GM18870 (cell line): ENCODE results near the gene AIRE.
"Not testable (repeated sequence)": the region's sequence is repeated elsewhere in the genome, so short reads cannot be mapped to it uniquely, and the experiment has no call there.

Experiments used
- ATAC-seq: cut with Tn5 transposase; IDR thresholded peaks from one replicate; pipeline ENCODE4 v1.9.1; 2021; ENCODE audit warnings: moderate library complexity; ENCODE audit not compliant: unreplicated experiment

The AIRE gene

DNA sequence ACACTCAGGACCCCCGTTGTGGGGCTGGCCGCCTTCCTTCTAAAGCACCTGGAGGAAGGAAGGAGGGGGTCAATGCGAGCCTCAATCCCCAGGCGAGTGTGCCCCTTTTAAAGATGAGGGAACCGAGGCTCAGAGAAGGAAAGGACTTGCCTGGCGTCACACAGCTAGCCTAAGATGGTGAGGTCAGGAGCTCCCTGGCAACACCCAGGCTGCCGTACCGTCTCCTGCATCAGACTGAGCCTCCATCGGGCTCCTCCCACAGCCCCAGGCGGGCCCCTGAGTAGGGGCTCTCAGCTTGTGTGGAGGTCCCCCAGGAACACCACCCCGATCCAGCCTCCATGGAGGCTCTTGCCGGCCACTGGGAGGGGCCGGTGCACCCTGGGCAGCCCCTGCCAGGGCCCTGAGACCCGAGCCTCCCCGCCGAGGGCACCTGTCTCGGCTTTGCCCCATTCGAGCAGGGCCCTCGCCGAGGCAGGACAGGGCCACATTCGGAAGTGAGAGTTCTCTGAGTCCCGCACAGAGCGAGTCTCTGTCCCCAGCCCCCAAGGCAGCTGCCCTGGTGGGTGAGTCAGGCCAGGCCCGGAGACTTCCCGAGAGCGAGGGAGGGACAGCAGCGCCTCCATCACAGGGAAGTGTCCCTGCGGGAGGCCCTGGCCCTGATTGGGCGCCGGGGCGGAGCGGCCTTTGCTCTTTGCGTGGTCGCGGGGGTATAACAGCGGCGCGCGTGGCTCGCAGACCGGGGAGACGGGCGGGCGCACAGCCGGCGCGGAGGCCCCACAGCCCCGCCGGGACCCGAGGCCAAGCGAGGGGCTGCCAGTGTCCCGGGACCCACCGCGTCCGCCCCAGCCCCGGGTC lies at the start of gene AIRE:
AIRE (plus strand) TSS at position 739 of the 855 bp plus-strand sequence. CDS start 131 bp downstream, outside the sequence.
- ATAC-seq, result no peak

- not testable (repeated sequence) for ATAC-seq
These were observed 45.3 kb upstream of the AIRE start for GRCh38 chr21:44240353-44240752.

DNA sequence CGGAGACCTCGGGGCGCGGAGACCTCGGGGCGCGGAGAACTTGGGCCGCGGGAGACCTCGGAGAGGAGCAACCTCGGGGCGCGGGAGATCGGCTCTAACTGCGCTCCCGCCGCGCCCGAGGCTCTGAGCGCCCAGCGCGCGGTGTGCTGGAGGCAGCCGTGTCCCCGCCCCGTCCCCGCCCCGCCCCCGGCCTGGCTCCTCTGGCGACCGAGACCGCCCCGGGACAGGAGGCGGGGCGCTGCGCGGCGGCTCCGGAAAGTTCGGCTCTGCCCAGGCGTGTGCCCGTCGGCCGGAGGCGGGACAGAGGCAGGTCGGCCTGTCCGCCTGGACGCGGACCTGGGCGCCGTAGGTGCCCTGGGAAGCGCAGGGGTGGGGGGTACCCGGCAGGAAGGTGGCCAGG lies 44.8 kb upstream of the AIRE start, which contains the start of gene ICOSLG:
ICOSLG (minus strand) TSS at position 102 of the 400 bp plus-strand sequence. CDS start 126 bp downstream, outside the sequence.
- not testable (repeated sequence) for ATAC-seq

DNA sequence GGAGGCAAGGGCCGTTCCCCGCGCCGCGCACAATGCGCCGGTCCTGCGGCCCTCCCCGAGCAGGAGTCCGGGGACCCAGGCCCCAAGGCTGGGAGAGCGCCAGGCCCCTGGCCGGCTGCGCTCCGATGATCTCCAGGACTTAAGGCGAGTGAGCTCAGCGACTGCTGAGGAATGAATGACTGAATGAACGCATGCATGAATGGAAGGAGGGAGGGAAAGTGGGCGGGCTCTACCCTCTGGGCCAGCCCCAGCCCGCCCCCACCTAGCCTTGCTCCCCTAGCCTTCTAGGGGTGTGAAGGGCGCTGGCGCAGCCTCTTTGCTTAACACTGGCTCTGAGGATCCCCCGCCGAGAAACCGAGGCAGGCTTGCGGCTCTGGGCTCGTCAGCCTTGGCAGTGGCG lies 44.4 kb upstream of the AIRE start:
- ATAC-seq, result not testable (repeated sequence)

DNA sequence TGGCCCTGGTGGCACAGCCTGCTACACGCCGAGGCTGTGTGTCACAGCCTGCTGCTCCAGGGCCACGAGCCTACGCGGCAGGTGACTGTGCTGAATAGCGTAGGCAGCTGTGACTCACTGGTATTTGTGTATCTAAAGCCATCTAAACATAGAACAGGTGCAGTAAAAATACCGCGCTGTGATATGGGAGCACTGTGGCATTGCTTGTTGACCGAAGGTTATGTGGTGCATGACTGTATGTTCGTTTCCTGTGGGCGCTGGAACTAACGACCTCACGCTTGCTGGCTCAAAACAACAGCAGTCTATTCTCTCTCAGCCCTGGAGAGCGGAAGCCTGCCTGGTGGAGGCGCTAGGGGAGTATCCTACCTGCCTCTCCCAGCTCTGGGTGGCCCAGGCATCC lies 41.7 kb upstream of the AIRE start:
- ATAC-seq, result peak; percentile 60

DNA sequence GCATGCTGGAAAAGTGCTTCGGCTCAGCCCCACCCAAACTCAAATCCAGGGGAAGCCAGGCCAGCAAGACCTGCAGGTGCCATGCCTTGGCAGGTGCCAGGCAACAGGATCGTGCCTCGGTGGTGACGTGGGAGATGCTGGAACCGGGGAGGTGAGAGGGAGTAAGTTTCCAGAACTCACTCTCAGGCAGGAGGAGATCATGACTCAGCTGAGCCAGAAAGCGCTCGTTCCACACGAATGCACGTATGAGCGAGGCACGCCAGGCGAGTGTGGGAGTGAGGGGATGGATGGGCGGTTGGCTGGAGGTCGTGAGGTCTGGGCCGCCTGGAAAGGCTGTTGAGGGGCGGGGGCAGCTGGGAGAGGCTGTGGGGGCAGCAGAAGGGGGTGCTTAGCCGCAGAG lies 37.8 kb upstream of the AIRE start:
- ATAC-seq, result not testable (repeated sequence)

DNA sequence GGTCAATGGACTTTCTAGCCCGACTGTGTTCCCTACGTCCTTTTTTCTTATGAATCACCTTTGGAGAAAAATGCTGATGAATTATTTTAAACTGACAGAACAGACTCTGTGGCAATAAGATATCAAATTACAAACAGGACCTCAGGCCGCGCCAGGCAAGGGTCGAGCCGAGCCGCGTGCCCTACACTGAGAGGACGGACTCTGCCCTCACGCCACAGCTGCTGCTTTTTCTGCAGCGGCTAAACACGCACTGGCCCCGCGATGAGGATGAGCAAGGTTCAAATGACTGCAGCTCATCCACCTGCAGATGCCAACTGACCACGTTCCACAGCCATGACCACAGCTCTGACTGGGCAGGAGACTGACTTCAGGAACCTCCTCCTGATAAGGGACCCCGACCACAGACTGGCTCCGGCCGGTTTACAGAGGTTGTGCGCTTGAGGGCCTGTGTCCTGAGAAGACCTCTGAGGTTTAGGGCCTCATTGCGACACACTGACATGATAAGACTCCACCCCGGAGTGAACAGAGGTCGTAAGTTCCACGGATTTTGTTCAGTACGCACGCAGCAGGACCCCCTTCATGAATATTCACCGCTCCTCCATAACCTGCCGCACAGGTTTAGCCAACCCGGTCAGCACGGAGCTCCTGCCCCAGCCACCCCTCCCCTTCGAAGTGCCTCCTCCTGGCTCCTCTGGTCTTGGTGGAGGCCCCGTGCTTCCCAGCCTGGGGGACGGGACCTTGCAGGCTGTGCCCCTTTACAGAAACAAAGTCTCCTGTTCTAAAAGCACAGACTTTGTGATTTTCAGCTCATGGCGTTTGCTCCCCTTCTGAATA lies 36.3 kb upstream of the AIRE start:
- not testable (repeated sequence) for ATAC-seq

DNA sequence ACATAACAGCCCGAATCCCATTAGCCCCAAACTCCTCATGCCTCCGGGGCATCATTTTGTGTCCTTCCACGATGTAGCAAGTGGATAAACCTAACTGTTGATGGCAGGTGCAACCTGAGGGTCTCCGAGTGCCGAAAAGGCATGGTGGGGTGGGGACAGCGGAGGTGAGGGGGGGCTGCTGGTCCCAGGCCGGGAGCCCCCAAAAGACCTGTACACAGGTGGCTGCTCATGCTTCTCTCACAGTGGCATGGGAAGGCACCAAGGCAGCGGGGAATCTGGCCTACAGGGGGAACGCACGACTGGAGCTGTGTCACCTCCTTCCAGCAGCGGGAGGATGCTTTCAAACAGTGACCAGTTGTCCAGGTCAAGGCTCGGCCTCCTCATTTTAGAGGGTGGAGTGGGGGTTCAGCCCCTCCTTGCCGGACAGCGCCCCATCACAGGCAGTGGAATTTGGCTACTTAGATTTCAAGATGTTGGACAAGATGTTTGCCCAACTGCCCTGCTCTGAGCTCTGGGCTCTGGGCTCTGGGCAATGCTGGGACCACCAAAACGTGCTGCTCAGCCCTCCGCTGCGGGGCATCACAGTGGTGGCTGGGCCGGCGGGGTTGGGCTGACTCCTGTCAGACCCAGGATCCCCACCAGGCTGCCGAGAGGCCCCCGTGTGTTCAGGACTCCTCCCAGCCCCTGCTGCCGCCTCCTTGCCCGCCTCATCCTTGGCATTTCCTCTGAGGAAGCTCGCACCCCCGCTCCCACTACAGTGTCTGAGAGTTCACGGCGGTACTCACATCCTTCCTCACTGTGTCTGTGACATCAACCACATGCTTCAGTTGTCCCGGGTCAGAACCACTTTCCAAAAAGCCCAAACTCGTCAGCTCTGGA lies 31.6 kb upstream of the AIRE start:
- no peak for ATAC-seq

- ATAC-seq, result no peak
These were observed 30.1 kb upstream of the AIRE start for GRCh38 chr21:44255511-44255981.

GRCh38 chr21:44258056-44258725 lies 27.5 kb upstream of the AIRE start:
- no peak for ATAC-seq

DNA sequence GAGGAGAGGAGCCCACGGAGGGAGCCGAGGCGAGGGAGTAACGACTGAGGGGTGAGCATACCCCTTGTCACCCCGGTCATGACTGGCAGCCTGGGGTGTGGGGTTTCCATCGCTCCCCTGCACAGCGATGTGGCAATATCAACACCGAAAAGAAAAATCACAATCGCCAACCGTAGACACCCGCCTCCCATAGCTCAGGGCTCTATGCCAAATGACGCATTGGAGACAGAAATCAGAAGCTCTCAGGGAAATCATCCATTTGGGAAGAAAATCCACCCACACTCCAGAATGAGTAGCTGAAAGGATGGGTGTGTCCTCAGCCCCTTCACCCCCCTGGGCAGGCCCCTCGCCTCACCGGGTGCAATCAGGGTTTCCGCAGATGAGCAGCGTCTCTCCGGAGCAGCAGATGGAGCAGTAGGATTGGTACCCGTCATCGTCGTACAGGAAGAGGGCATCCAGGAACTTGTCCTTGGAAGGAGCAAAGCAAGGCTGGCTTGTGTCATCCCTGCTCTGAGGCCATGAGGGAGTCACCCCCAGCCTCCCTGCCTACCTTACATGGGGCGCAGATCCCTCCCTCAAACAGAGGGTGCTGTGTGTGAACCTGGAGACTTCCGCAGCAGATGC lies 26.5 kb upstream of the AIRE start:
- no peak for ATAC-seq

GRCh38 chr21:44260066-44260465 lies 25.6 kb upstream of the AIRE start:
- no peak for ATAC-seq

DNA sequence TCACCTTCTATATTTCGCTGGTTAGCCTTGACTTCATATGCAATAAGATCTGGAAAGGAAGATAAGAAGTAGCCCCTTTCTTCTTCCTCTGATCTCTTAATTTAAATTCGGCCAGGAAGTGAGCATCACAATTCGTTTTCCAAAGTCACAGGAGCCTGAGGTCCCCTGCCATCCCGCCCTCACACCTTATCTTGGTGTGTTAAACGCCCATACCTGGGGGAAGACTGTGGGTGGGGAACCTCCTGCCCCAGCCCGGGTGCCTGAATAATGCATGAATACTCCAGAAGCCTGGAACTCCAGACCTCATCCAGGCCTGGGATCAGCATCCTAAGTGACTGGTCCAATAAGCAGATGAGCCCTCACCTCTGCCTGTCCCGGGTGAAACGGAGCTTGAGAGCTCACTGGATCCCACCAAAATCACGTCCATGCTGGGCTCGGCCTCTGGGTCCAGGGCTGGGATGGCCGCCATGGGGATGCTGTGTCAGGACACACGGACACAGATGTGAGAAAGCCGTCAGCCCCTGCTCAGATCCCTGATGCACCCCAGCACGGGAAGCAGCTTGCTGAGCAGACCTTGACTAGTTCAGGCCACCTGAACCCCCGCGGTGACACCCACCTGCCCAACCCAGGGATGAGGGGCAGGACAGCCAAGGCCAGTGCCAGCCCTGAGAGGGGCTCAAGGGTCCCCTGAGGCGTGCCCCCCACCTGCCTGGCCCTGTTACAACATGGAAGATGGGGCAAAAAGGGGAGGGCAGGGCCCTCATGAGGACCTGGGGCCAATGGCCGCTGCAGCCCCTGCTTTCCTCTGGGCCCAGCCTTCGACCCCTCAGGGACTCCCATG lies 24.7 kb upstream of the AIRE start:
- ATAC-seq, result no peak

DNA sequence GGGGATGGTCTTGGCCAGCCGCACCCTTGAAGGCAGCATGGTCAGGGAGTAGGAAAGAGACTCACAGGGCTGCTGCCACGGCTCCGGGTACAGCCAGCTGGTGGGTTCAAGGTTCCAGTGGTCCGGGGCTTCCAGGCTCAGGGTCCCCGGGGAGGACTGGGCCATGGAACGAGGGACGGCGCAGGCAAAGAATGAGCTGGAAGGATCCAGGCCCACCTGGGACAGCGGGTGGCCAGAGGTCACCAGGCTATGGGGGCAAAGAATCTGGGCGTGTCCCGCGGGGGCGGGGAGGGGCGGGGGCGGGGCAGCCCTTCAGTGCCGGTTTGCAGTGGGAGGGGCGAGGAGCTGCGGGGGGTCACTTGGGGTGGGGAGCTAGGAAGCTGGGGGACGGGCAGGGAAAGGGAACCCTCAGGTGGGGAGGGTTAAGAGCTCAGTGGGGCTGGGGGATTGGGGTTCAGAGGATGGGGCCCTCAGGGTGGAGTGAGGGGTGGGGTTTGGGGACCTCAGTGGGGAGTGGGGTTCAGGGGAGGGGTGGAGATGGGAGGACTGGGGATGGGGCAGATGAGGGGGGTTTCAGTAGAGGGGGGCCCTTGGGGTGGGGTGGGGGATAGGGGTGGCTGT lies 23.9 kb upstream of the AIRE start, which contains the start of gene DNMT3L:
DNMT3L (minus strand) TSS at position 223 of the 621 bp plus-strand sequence. CDS start 638 bp downstream, outside the sequence.
- no peak for ATAC-seq

GRCh38 chr21:44262338-44263056 lies 23.2 kb upstream of the AIRE start:
- ATAC-seq, result no peak

- ATAC-seq, result no peak
These were observed 22.4 kb upstream of the AIRE start for GRCh38 chr21:44263221-44263760.

DNA sequence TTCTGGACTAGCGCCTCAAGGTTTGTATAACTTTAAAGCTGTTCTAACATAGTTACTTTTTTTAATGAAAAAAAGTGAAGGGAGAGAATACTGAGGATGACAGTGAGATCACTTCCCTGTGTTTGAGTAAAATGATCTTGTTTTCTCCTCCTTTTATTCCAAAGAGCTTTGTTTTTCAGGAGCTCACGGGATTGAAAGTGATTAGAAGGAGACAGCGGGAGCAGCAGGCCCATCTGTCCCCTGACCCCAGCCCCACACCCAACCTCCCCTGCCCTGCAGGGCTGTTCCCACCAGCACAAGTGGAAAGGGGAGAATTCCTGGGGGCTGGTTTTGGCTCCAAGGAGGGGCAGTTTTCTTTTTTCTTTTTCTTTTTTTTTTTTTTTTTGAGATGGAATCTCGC lies 21.9 kb upstream of the AIRE start:
- no peak for ATAC-seq
